Bone marrow (tissue), 2 donors: ENCODE results near the gene EML4.
"Not testable (repeated sequence)": the region's sequence is repeated elsewhere in the genome, so short reads cannot be mapped to it uniquely, and the experiment has no call there.

ENCODE experiments used
- DNase-seq, 2 donors: peaks; one replicate each; lab custom pipeline; 2025; lab: John Stamatoyannopoulos, UW

The EML4 gene

GRCh38 chr2:42169100-42169873, at the start of gene EML4:
TSS of gene EML4 (plus strand) at chr2:42169353. CDS start at chr2:42169612, 259 bp downstream.
- DNase-seq: peak; percentile 54 to 85

GRCh38 chr2:42123426-42123825, 45.7 kb upstream of the EML4 start:
- DNase-seq: no peak

GRCh38 chr2:42124011-42124785, 45.0 kb upstream of the EML4 start:
- DNase-seq: no peak

GRCh38 chr2:42125841-42126594, 43.1 kb upstream of the EML4 start:
- no peak for DNase-seq

- not testable (repeated sequence) for DNase-seq
These were observed 42.3 kb upstream of the EML4 start for GRCh38 chr2:42126873-42127272.

GRCh38 chr2:42127425-42128424, 41.4 kb upstream of the EML4 start:
- DNase-seq: no peak

GRCh38 chr2:42128721-42129486, 40.2 kb upstream of the EML4 start:
- DNase-seq: peak in 1 of 2 donors; percentile 19

- DNase-seq: no peak
These were observed 39.7 kb upstream of the EML4 start for GRCh38 chr2:42129487-42129852.

- no peak for DNase-seq
These were observed 39.2 kb upstream of the EML4 start for GRCh38 chr2:42129947-42130346.

- DNase-seq: not testable (repeated sequence)
These were observed 38.3 kb upstream of the EML4 start for GRCh38 chr2:42130858-42131257.

GRCh38 chr2:42132191-42132965, 36.8 kb upstream of the EML4 start:
- no peak for DNase-seq

- peak; percentile 21 to 85 for DNase-seq
These were observed 36.0 kb upstream of the EML4 start for GRCh38 chr2:42132966-42133641.

- no peak for DNase-seq
These were observed 35.4 kb upstream of the EML4 start for GRCh38 chr2:42133771-42134195.

- not testable (repeated sequence) for DNase-seq
These were observed 34.7 kb upstream of the EML4 start for GRCh38 chr2:42134401-42134932.

GRCh38 chr2:42135381-42136312, 33.5 kb upstream of the EML4 start:
- peak in 1 of 2 donors; percentile 26 for DNase-seq

- no peak for DNase-seq
These were observed 32.4 kb upstream of the EML4 start for GRCh38 chr2:42136782-42137124.

- DNase-seq: no peak
These were observed 31.9 kb upstream of the EML4 start for GRCh38 chr2:42137125-42137841.
